ENCODE measurements around the gene CALML3. TPM values are rescaled to one million over a fixed set of nuclear protein-coding genes. Genes with fewer than 3 reads are reported as not detected.

Gene CALML3
- total RNA-seq, 4 donors from 2014 or later, result 196 to 799 (median 315) TPM

DNA sequence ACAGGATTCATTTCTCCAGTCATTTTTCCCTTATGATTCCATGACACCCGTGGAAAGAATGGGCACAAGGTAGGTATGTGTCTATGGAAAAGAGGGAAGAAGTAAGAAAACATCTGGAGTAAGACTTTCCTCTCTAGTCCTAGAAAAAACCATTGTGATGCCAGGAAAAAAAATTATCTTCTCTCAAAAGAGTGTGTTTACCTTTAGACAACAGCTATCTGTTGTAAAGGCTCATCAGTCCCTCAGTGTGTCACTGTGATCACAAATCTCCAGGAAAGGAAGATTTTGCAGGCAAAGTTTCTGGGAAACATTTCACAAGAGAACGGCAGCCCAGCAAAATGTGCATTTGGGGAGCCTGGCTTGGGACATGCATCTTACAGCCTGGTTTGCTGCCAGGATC is 44.8 kb downstream of the CALML3 start:
- intact Hi-C loops (cut with DNase I), result no loop called here
- Histone ChIP-seq H3K36me3 (no peaks in the 10 kb centered on the region), H3K27ac (no peak overlapping the region), H3K27me3 (no peaks in the 10 kb centered on the region), H3K4me1 (peaks cover 11 to 48% (median 13%) of the 10 kb centered on the region in 3 donors), H3K4me3 (no peak overlapping the region), H3K9me3 (no peaks in the 10 kb centered on the region)
- DNase-seq, result no peak
- 60 to 82% methylated on average over 2 of the region's 2 CpGs for WGBS, 2 donors
- no peak for TF ChIP-seq POLR2A (IDR thresholded peaks at IDR 0.05)
- TF ChIP-seq, protein P1, sequence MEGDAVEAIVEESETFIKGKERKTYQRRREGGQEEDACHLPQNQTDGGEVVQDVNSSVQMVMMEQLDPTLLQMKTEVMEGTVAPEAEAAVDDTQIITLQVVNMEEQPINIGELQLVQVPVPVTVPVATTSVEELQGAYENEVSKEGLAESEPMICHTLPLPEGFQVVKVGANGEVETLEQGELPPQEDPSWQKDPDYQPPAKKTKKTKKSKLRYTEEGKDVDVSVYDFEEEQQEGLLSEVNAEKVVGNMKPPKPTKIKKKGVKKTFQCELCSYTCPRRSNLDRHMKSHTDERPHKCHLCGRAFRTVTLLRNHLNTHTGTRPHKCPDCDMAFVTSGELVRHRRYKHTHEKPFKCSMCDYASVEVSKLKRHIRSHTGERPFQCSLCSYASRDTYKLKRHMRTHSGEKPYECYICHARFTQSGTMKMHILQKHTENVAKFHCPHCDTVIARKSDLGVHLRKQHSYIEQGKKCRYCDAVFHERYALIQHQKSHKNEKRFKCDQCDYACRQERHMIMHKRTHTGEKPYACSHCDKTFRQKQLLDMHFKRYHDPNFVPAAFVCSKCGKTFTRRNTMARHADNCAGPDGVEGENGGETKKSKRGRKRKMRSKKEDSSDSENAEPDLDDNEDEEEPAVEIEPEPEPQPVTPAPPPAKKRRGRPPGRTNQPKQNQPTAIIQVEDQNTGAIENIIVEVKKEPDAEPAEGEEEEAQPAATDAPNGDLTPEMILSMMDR (IDR thresholded peaks at IDR 0.05), result no peak

DNA sequence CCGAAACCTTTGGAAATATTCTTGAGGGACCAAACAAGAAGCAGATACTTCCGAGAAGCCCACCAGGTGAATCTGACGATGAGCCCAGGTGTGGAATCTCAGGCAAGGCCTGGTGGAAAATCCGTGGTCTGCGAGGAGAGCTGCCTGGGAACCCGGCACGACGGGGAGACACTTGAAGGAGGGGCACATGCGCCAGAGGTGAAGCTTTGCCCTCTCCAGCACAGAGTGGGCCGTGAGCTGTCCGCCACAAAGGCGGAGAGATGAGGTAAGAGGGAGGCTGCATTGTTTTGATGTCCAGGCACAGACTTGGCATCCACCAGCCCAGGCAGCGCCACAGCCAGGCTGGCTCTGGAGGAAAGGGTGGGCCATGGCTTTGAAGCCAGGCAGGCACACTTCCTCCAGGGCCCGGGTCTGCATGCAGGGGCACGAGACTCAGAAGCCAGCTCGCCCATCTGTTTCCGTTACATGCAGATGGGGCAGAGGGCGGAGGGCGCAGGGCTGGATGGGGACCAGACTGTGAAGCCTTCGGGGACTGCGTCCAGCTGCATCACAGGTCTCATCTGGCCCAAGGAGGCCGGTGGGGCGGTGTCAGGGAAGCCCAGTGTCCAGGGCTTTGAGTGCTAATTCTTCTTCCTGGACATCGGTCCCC is 45.4 kb downstream of the CALML3 start:
- Histone ChIP-seq H3K27me3 (no peaks in the 10 kb centered on the region), H3K27ac (no peak overlapping the region), H3K4me1 (peaks cover 5 to 48% (median 9%) of the 10 kb centered on the region in 3 donors), H3K4me3 (no peak overlapping the region), H3K9me3 (no peaks in the 10 kb centered on the region), H3K36me3 (no peaks in the 10 kb centered on the region)
- DNase-seq, result no peak
- no peak for TF ChIP-seq POLR2A (IDR thresholded peaks at IDR 0.05)
- TF ChIP-seq, protein P1 (IDR thresholded peaks at IDR 0.05), result no peak
- intact Hi-C loops (cut with DNase I), result no loop called here
- 77 to 86% methylated on average over 5 to 7 of the region's 24 CpGs for whole genome bisulfite sequencing, 2 donors

DNA sequence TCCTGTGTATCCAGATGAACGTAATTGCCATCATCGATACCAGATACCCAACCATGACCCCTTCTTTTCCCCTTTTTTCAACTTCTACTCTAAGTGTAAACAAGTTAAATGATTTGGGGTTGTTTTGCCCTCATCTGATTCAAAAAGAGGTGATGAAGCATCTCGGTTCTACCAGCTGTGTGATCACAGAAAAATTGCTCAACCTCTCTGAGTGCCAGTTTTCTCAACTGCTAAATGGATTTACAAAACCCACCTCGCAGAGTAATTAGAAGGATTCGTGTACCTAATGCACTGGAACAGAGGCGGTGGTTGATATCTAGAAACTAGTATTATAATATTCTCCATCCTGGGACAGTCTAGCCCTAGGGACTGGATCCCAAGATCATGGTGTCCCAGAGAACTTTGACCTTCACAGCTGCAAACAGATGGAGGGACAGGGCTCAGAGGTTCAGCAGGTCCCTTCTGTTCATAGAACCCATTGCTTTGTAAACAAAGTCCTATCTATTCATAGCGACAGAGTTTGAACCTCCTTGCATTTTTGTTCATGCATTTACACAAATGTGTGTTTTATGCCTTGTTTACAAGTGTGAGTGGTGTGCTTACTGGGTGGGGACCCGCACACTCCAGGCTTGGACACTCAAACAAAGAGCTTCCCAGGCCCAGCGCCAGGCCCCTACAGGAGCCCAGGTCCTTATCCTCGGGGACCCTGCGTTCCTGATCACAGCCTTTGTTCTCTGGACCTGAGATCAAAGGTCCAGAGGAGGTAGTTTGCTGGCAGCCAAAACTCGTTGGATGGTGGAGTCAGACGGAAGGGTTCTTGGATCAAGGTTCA is 46.4 kb downstream of the CALML3 start:
- Histone ChIP-seq H3K9me3 (no peaks in the 10 kb centered on the region), H3K27ac (no peak overlapping the region), H3K4me1 (peaks cover 7 to 46% (median 7%) of the 10 kb centered on the region in 3 donors), H3K36me3 (no peaks in the 10 kb centered on the region), H3K4me3 (no peak overlapping the region), H3K27me3 (no peaks in the 10 kb centered on the region)
- intact Hi-C loops (cut with DNase I), result no loop called here
- 89 to 91% methylated on average over 9 to 12 of the region's 13 CpGs for WGBS, 2 donors
- TF ChIP-seq POLR2A (IDR thresholded peaks at IDR 0.05), result no peak
- TF ChIP-seq, protein P1 (IDR thresholded peaks at IDR 0.05), result no peak
- DNase-seq, result no peak

DNA sequence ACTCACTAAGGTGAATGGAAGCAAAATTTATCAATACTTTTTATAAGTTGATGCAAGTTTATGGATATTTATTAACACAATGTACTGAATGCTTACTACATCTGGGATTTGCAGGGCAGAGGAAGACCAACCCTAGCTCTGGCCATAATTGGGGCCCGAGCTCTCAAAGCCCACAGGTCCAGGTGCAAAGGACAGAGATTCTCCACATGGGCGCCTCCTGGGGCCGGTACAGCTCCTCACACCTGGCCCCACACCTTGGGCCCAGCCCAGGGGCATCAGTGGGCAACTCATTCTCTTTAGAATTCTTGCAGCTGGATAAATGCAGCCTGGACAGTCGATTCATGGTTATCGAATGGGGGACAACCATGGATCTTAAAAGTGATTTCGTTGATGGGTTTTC is 47.1 kb downstream of the CALML3 start:
- Histone ChIP-seq H3K4me1 (peaks cover 7 to 40% (median 7%) of the 10 kb centered on the region in 3 donors), H3K4me3 (no peak overlapping the region), H3K9me3 (no peaks in the 10 kb centered on the region), H3K27me3 (no peaks in the 10 kb centered on the region), H3K36me3 (no peaks in the 10 kb centered on the region), H3K27ac (no peak overlapping the region)
- DNase-seq, result no peak
- no peak for TF ChIP-seq POLR2A (IDR thresholded peaks at IDR 0.05)
- TF ChIP-seq, protein P1 (IDR thresholded peaks at IDR 0.05), result no peak
- intact Hi-C loops (cut with DNase I), result no loop called here
- WGBS, 2 donors, result 91 to 93% methylated on average over 4 of the region's 6 CpGs

DNA sequence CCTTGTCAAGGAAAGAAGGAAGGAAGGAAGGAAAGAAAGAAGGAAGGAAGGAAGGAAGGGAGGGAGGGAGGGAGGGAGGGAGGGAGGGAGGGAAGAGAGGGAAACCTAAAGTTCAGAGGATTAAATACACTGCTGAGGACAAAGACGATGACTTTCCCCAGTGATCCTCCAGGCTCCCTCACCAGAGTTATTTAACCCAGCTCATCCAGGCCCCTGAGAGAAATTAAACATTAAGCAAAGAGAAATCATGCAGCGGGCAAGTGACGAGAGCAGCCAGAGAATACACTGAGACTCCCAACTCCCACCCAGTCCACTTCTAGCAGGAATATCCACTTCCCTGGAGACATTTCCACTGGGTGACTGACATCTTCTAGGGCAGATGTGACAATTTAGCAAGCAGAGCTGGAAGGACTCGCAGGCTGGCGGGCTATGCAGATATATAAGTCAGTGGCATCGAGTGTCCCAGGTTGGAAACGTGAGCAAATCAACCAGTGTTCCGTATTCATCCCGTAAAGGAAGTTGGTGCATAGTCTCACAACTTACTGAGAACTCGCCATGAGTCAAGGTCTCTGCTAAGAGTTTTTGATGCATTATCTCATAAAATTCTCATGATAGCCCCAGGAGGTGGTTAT is 48.7 kb downstream of the CALML3 start:
- intact Hi-C loops (cut with DNase I), result no loop called here
- peak overlapping the region in 2 of 4 donors; percentile 16 to 62 for H3K27ac ChIP-seq
- H3K9me3 ChIP-seq, result no peaks in the 10 kb centered on the region
- no peaks in the 10 kb centered on the region for H3K27me3 ChIP-seq
- no peaks in the 10 kb centered on the region for H3K36me3 ChIP-seq
- WGBS, 2 donors, result 90 to 97% methylated on average over 10 of the region's 10 CpGs
- TF ChIP-seq, protein P1 (IDR thresholded peaks at IDR 0.05), result no peak
- TF ChIP-seq POLR2A (IDR thresholded peaks at IDR 0.05), result no peak
- DNase-seq, result no peak
- H3K4me1 ChIP-seq, result peaks cover 7 to 39% (median 7%) of the 10 kb centered on the region in 3 donors
- H3K4me3 ChIP-seq, result no peak overlapping the region
